IMR-90 (cell line): ENCODE results near the gene DNAH17. TPM values are rescaled to one million over a fixed set of nuclear protein-coding genes. Genes with fewer than 3 reads are reported as not detected.

Experiments used
- ATAC-seq: fragments of 200-7000 bp; cut with Tn5 transposase; 2 replicates; pipeline ENCODE4 v1.9.1; 2020; ENCODE audit warnings: low read depth, mild to moderate bottlenecking, moderate library complexity
- BruUV-seq: library from RNA; stranded (reverse); fragments of 400-500 nt; replicated peaks from 2 replicates; lab custom pipeline; 2021; lab: Mats Ljungman, UMichigan
- CTCF ChIA-PET: fragments of 300-600 bp; formaldehyde crosslinking; extraction: SDS; loops from one replicate; lab custom pipeline; 2021; ENCODE audit warnings: antibody characterized with exemption; lab: Yijun Ruan, JAX
- POLR2A ChIA-PET: fragments of 300-600 bp; sonication (Branson Sonifier 250); formaldehyde crosslinking; loops from one replicate; lab custom pipeline; 2022; ENCODE audit warnings: antibody characterized with exemption; ENCODE audit not compliant: unreplicated experiment; lab: Charles Lee
- DNase-seq: peaks from one replicate; pipeline ENCODE4 v3.0.0; 2013
- H2AFZ ChIP-seq: replicated peaks from 2 replicates; pipeline ENCODE3; 2013; ENCODE audit warnings: low read length, mild to moderate bottlenecking; ENCODE audit not compliant: poor library complexity
- H2AK5ac ChIP-seq: 2 replicates; pipeline ENCODE4 v1.6.1; 2013; ENCODE audit warnings: low read depth, low read length, inconsistent platforms
- H2AK9ac ChIP-seq: replicated peaks from 2 replicates; pipeline ENCODE3; 2013; ENCODE audit warnings: mild to moderate bottlenecking, low read depth, low read length, moderate library complexity; ENCODE audit not compliant: poor library complexity
- H2BK120ac ChIP-seq: 2 replicates; pipeline ENCODE4 v1.6.1; 2013; ENCODE audit warnings: low read depth, low read length, inconsistent platforms
- H2BK15ac ChIP-seq: 3 replicates; pipeline ENCODE4 v1.6.1; 2013; ENCODE audit warnings: low read depth, low read length, inconsistent platforms
- H2BK20ac ChIP-seq: 2 replicates; pipeline ENCODE4 v1.6.1; 2013; ENCODE audit warnings: low read depth, mild to moderate bottlenecking, inconsistent platforms, low read length, moderate library complexity
- H2BK5ac ChIP-seq: 2 replicates; pipeline ENCODE4 v1.6.1; 2013; ENCODE audit warnings: mild to moderate bottlenecking, low read depth, low read length, inconsistent platforms; ENCODE audit not compliant: poor library complexity, severe bottlenecking
- H3K14ac ChIP-seq: replicated peaks from 2 replicates; pipeline ENCODE4 v1.6.1; 2013; ENCODE audit warnings: low read depth, low read length, inconsistent platforms
- H3K18ac ChIP-seq: 2 replicates; pipeline ENCODE4 v1.6.1; 2013; ENCODE audit warnings: low read depth, low read length, control low read depth
- H3K23ac ChIP-seq: 2 replicates; pipeline ENCODE4 v1.6.1; 2013; ENCODE audit warnings: low read depth, low read length, inconsistent platforms
- H3K27ac ChIP-seq: 2 replicates; pipeline ENCODE4 v1.5.1; 2013; ENCODE audit warnings: mild to moderate bottlenecking, control low read depth, low read length; ENCODE audit not compliant: insufficient read depth
- H3K27me3 ChIP-seq: 2 replicates; pipeline ENCODE4 v1.6.1; 2013; ENCODE audit warnings: low read length; ENCODE audit not compliant: control insufficient read depth, insufficient read depth
- H3K36me3 ChIP-seq: 2 replicates; pipeline ENCODE4 v1.6.1; 2013; ENCODE audit warnings: low read length, mixed read lengths; ENCODE audit not compliant: control insufficient read depth, insufficient read depth
- H3K4ac ChIP-seq: 2 replicates; pipeline ENCODE4 v1.6.1; 2013; ENCODE audit warnings: low read depth, low read length, inconsistent platforms
- H3K4me1 ChIP-seq: 2 replicates; pipeline ENCODE4 v1.6.1; 2013; ENCODE audit warnings: low read length, mixed read lengths; ENCODE audit not compliant: control insufficient read depth, insufficient read depth
- H3K4me2 ChIP-seq: 2 replicates; pipeline ENCODE4 v1.6.1; 2013; ENCODE audit warnings: low read depth, mild to moderate bottlenecking, control low read depth, low read length, moderate library complexity
- H3K4me3 ChIP-seq: 2 replicates; pipeline ENCODE4 v1.5.1; 2013; ENCODE audit warnings: low read depth, mild to moderate bottlenecking, control low read depth, low read length, moderate library complexity; ENCODE audit not compliant: insufficient read depth
- H3K56ac ChIP-seq: 2 replicates; pipeline ENCODE4 v1.6.1; 2013; ENCODE audit warnings: low read length, inconsistent platforms; ENCODE audit not compliant: insufficient read depth; ENCODE audit errors: extremely low read depth
- H3K79me1 ChIP-seq, 2 experiments: 2 replicates each; pipeline ENCODE4 v1.6.1; 2013; ENCODE audit warnings: low read length in 2 of 2, inconsistent platforms in 1 of 2, low read depth in 1 of 2
- H3K9ac ChIP-seq: 2 replicates; pipeline ENCODE4 v1.6.1; 2013; ENCODE audit warnings: low read depth, low read length, control low read depth
- H3K9me1 ChIP-seq: 2 replicates; pipeline ENCODE4 v1.6.1; 2013; ENCODE audit warnings: low read length, inconsistent platforms; ENCODE audit not compliant: insufficient read depth
- H3K9me3 ChIP-seq: 2 replicates; pipeline ENCODE4 v1.6.1; 2013; ENCODE audit warnings: low read length; ENCODE audit not compliant: control insufficient read depth, insufficient read depth
- H4K20me1 ChIP-seq: 2 replicates; pipeline ENCODE4 v1.6.1; 2013; ENCODE audit warnings: low read length, inconsistent platforms; ENCODE audit not compliant: insufficient read depth
- H4K5ac ChIP-seq: 2 replicates; pipeline ENCODE4 v1.6.1; 2013; ENCODE audit warnings: mild to moderate bottlenecking, low read depth, low read length, control low read depth
- H4K8ac ChIP-seq, 2 experiments: 2 replicates each; pipeline ENCODE4 v1.6.1; 2013; ENCODE audit warnings: low read depth in 2 of 2, low read length in 2 of 2, control low read depth in 1 of 2, inconsistent platforms in 1 of 2
- H4K91ac ChIP-seq: 2 replicates; pipeline ENCODE4 v1.6.1; 2013; ENCODE audit warnings: low read depth, low read length, inconsistent platforms; ENCODE audit not compliant: insufficient read depth
- BHLHE40 ChIP-seq: fragments of 150-350 bp; IDR thresholded peaks from 2 replicates; pipeline ENCODE4 v1.6.1; 2016; ENCODE audit warnings: mild to moderate bottlenecking, low read depth, low read length
- CEBPB ChIP-seq: IDR thresholded peaks from 2 replicates; pipeline ENCODE4 v1.6.1; 2012; ENCODE audit warnings: low read depth, low read length, improper control_type of control experiment
- MAZ ChIP-seq: IDR thresholded peaks from 2 replicates; pipeline ENCODE4 v1.6.1; 2012; ENCODE audit warnings: low read depth, mild to moderate bottlenecking, low read length, improper control_type of control experiment, moderate library complexity, borderline replicate concordance
- MXI1 ChIP-seq: IDR thresholded peaks from 2 replicates; pipeline ENCODE4 v1.6.1; 2012; ENCODE audit warnings: low read depth, mild to moderate bottlenecking, low read length, moderate library complexity, borderline replicate concordance
- NFE2L2 ChIP-seq: fragments of 150-350 bp; IDR thresholded peaks from 2 replicates; pipeline ENCODE4 v1.6.1; 2016; ENCODE audit warnings: low read depth, mild to moderate bottlenecking, low read length
- RAD21 ChIP-seq: IDR thresholded peaks from 2 replicates; pipeline ENCODE4 v1.6.1; 2012; ENCODE audit warnings: low read length, improper control_type of control experiment
- RFX5 ChIP-seq: IDR thresholded peaks from 2 replicates; pipeline ENCODE4 v1.8.0; 2012; ENCODE audit warnings: low read depth, mild to moderate bottlenecking, low read length, moderate library complexity
- SMC3 ChIP-seq: fragments of 150-350 bp; IDR thresholded peaks from 2 replicates; pipeline ENCODE4 v1.6.1; 2016; ENCODE audit warnings: low read depth, mild to moderate bottlenecking, antibody characterized with exemption, low read length, moderate library complexity
- WGBS, 2 experiments: methylation state at CpG; one replicate each; pipeline versions ENCODE4 v1.1.5 to v1.1.7; 2013; ENCODE audit warnings: missing lambda C conversion rate in 2 of 2; ENCODE audit not compliant: insufficient read length in 1 of 2; ENCODE audit errors: extremely low coverage in 2 of 2; 5-methylcytosine and 5-hydroxymethylcytosine counted together
- dilution Hi-C: fragments of 300-500 bp; cut with HindIII; formaldehyde crosslinking; loops from one replicate; pipeline ENCODE4 v1.14.3; 2018; ENCODE audit warnings: low sequenced_read_pairs; ENCODE audit not compliant: unreplicated experiment
- in situ Hi-C: fragments of 300-500 bp; cut with MboI; formaldehyde crosslinking; loops from 3 replicates; pipeline ENCODE4 v1.14.3; 2019; ENCODE audit warnings: low sequenced_read_pairs, inconsistent platforms, mixed read lengths
- intact Hi-C: fragments of 100-400 bp; cut with micrococcal nuclease; formaldehyde crosslinking; loops from 2 replicates; pipeline ENCODE4 v1.10.0; 2022
- polyA plus RNA-seq, 3 experiments: library from polyadenylated mRNA; depleted of rRNA; stranded (reverse); fragments of >200 nt; gene quantifications; 2 replicates each; pipeline ENCODE4 v1.2.3, GENCODE V29; 2012; ENCODE audit warnings: low replicate concordance in 1 of 3
- total RNA-seq: library from RNA; depleted of rRNA; stranded (reverse); fragments of >200 nt; gene quantifications from 2 replicates; pipeline ENCODE4 v1.2.3, GENCODE V29; 2012

Gene DNAH17
- total and polyA plus RNA-seq, 2 of the 4 experiments (the other 2 are of a cell fraction), result not detected

- Histone ChIP-seq H3K18ac (no peak overlapping the region), H2BK15ac (no peak overlapping the region), H3K27ac (no peak overlapping the region), H3K79me1 (no peaks in the 10 kb centered on the region), H3K27me3 (no peaks in the 10 kb centered on the region), H4K5ac (no peak overlapping the region), H3K4me1 (peaks cover 14% of the 10 kb centered on the region; the same call in 1 of the 2 replicates), H3K9me1 (peaks cover 3% of the 10 kb centered on the region; the same call in 1 of the 2 replicates), H3K14ac (no peak overlapping the region), H3K4ac (no peak overlapping the region), H2AK5ac (no peak overlapping the region), H3K9me3 (no peaks in the 10 kb centered on the region), H3K56ac (no peak overlapping the region), H2BK20ac (no peak overlapping the region), H2AFZ (no peak overlapping the region), H3K9ac (no peak overlapping the region), H4K20me1 (no peaks in the 10 kb centered on the region), H3K4me2 (no peak overlapping the region), H3K23ac (no peak overlapping the region), H4K91ac (no peak overlapping the region), H3K36me3 (peaks cover 12% of the 10 kb centered on the region), H2BK5ac (no peak overlapping the region), H3K4me3 (no peak overlapping the region), H2BK120ac (no peak overlapping the region), H2AK9ac (no peak overlapping the region), H4K8ac (no peak overlapping the region)
- 77% methylated on average over 11 of the region's 20 CpGs; no CpG with 5 or more reads in 1 of the 2 experiments for WGBS, 2 experiments
- intact Hi-C loops (no loop called here), dilution Hi-C loops (no loop called here), in situ Hi-C loops (no loop called here)
- no peak for ATAC-seq
- BruUV-seq, result no TSS peak
- ChIA-PET CTCF (no interaction called here), POLR2A (no interaction called here)
- TF ChIP-seq RAD21 (no peak), MXI1 (no peak), SMC3 (no peak), NFE2L2 (no peak), BHLHE40 (no peak), RFX5 (no peak), CEBPB (no peak), MAZ (no peak)
- DNase-seq, result no peak
Observed at GRCh38 chr17:78433013-78433727, 144.0 kb downstream of the DNAH17 start.
